Activated naive CD4-positive, alpha-beta T cell treated with anti-CD3 and anti-CD28 coated beads, Interleukin-2, amount 50 U/mL, for 24 hours (primary cell): ENCODE results near the gene FKBP9.
"Not testable (repeated sequence)": the region's sequence is repeated elsewhere in the genome, so short reads cannot be mapped to it uniquely, and the experiment has no call there.

Source experiments
- H3K27ac Mint-ChIP-seq: one replicate; pipeline ENCODE4 v1.8.0; 2021; ENCODE audit warnings: mild to moderate bottlenecking, mixed read lengths
- H3K27me3 Mint-ChIP-seq: one replicate; pipeline ENCODE4 v1.8.0; 2021; ENCODE audit warnings: mixed read lengths
- H3K36me3 Mint-ChIP-seq: one replicate; pipeline ENCODE4 v1.8.0; 2021; ENCODE audit warnings: mixed read lengths
- H3K4me1 Mint-ChIP-seq: one replicate; pipeline ENCODE4 v1.8.0; 2021; ENCODE audit warnings: mixed read lengths
- H3K4me3 Mint-ChIP-seq: one replicate; pipeline ENCODE4 v1.8.0; 2021; ENCODE audit warnings: mild to moderate bottlenecking, mixed read lengths
- H3K9me3 Mint-ChIP-seq: one replicate; pipeline ENCODE4 v1.8.0; 2021; ENCODE audit warnings: mixed read lengths

The FKBP9 gene

DNA sequence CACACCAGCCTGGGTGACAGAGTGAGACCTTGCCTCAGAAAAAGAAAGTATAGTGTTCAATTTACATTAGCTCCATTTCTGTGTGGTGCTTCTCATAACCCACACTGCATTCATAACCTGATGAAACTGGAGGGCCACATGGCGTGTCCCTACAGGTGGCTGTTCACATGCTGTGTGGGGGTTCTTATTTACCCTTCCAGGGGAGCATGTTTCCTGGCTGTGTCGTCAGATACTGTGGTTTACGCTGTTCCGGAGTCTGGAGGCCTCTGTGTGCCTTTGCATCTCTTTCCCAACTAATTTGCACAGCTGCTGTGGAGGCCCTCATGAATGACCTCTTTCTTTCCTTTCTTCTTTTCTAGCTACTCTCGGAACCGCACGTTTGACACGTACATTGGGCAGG, 30.9 kb downstream of the FKBP9 start:
- not testable (repeated sequence) for H3K9me3 Mint-ChIP-seq, H3K27ac Mint-ChIP-seq, H3K27me3 Mint-ChIP-seq, H3K4me3 Mint-ChIP-seq, H3K36me3 Mint-ChIP-seq
- peaks cover 15% of the 10 kb centered on the region for H3K4me1 Mint-ChIP-seq

DNA sequence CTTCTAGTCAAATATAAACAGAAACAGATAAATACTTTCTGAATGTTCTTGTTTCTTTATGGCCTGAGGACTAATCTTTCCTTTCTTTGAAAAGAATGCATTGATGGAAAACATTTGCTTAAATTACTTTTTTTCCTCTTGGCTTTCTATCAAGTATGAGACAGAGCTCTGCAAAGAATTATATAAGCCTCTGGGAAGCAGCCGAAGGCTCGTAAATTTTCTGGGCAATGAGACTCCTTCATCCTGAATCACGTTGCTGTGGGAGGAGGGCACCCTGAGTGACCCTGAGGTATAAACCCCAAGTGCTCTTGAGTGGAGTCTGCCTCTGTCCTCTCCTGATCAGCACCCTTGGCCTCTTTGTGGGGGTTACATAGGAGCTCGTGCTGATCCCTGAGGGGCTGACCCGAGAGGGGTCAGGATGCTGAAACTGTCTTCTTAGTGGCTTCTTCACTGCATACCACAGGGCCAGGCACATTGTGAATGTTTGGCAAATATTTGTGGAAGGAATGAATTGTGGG, 33.9 kb downstream of the FKBP9 start:
- H3K4me3 Mint-ChIP-seq, H3K9me3 Mint-ChIP-seq, H3K36me3 Mint-ChIP-seq, H3K27ac Mint-ChIP-seq: not testable (repeated sequence)
- Mint-ChIP-seq H3K27me3 (peaks cover 11% of the 10 kb centered on the region), H3K4me1 (peaks cover 18% of the 10 kb centered on the region)

- Mint-ChIP-seq H3K4me1 (peaks cover 18% of the 10 kb centered on the region), H3K27me3 (peaks cover 11% of the 10 kb centered on the region)
- H3K27ac Mint-ChIP-seq, H3K4me3 Mint-ChIP-seq, H3K9me3 Mint-ChIP-seq, H3K36me3 Mint-ChIP-seq: not testable (repeated sequence)
These were observed 34.9 kb downstream of the FKBP9 start for GRCh38 chr7:32991975-32992700.

GRCh38 chr7:32992750-32993149, 35.5 kb downstream of the FKBP9 start:
- H3K9me3 Mint-ChIP-seq, H3K36me3 Mint-ChIP-seq, H3K27ac Mint-ChIP-seq, H3K4me3 Mint-ChIP-seq: not testable (repeated sequence)
- Mint-ChIP-seq H3K27me3 (peaks cover 11% of the 10 kb centered on the region), H3K4me1 (peaks cover 18% of the 10 kb centered on the region)

DNA sequence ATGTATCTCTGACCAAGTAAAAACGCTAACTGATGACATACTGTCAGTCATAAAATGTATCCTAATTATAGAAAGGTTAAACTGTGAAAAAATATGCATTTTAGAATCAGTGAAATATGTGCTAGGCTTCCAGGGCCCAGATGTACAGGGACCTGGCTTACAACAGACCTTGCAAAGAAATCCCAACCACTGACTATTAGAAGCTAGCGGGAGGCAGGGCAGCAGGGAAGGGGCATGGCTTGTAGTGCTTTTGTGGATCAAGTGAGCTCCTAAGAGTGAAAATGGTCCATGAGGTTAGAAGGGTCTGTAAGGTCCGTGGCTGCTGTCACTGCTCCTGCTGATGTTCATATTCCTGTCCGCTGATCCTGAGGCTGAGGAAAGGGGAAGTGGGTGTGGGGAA, 40.7 kb downstream of the FKBP9 start:
- peaks cover 10% of the 10 kb centered on the region for H3K4me1 Mint-ChIP-seq
- not testable (repeated sequence) for H3K9me3 Mint-ChIP-seq, H3K27me3 Mint-ChIP-seq, H3K36me3 Mint-ChIP-seq, H3K4me3 Mint-ChIP-seq, H3K27ac Mint-ChIP-seq

- not testable (repeated sequence) for H3K9me3 Mint-ChIP-seq, H3K27ac Mint-ChIP-seq, H3K36me3 Mint-ChIP-seq, H3K27me3 Mint-ChIP-seq, H3K4me1 Mint-ChIP-seq
- peak overlapping the region; percentile 1 for H3K4me3 Mint-ChIP-seq
These were observed 41.3 kb downstream of the FKBP9 start for GRCh38 chr7:32998361-32999171.

GRCh38 chr7:32999380-32999779, 42.1 kb downstream of the FKBP9 start:
- not testable (repeated sequence) for H3K27me3 Mint-ChIP-seq, H3K4me1 Mint-ChIP-seq, H3K4me3 Mint-ChIP-seq, H3K9me3 Mint-ChIP-seq, H3K27ac Mint-ChIP-seq, H3K36me3 Mint-ChIP-seq

DNA sequence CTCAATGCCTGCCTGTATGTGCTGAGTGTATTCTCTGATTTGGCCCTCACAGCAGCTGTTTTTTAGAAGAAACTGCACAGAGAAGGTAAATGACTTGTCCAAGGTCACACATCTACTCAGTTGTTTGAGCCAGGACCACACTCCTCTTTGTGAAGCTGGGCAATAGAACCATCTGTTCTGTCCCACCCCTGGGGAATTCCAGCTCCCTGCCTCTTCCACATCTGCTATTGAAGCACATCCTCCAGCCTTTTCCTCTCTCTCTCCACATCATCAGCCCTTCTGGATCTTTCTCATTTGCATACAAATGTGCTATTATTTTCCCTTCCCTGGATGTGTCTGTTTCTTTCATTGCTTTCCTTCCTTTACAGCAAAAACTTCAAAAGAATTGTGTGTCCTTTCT, 45.9 kb downstream of the FKBP9 start:
- not testable (repeated sequence) for H3K27ac Mint-ChIP-seq, H3K9me3 Mint-ChIP-seq, H3K4me3 Mint-ChIP-seq, H3K36me3 Mint-ChIP-seq, H3K4me1 Mint-ChIP-seq, H3K27me3 Mint-ChIP-seq

DNA sequence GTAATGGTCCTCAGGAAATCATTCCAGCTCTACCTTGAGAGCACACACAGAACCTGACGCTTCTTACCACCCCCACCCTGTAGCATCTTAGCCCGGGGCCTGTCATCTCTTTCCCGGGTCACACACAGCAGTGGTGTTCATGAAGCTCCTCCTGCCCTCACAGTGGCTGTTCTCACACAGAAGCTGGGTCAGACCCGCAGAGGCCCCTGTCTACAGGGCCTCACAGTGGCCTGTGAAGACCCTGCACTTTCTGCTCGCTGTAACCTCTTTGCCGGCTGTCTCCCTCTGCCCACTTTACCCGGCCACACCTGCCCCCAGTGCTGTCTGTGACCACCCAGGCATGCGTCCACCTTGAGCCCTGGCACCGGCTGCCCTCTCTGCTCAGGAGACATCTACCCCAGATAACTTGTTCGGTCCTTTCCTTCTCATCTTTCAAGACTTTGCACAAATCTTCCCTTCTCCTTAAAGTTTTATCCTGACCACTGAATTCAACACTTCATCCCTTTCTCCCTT, 46.9 kb downstream of the FKBP9 start:
- not testable (repeated sequence) for H3K4me3 Mint-ChIP-seq, H3K36me3 Mint-ChIP-seq, H3K27me3 Mint-ChIP-seq, H3K4me1 Mint-ChIP-seq, H3K9me3 Mint-ChIP-seq
- H3K27ac Mint-ChIP-seq, result peak overlapping the region; percentile 8

DNA sequence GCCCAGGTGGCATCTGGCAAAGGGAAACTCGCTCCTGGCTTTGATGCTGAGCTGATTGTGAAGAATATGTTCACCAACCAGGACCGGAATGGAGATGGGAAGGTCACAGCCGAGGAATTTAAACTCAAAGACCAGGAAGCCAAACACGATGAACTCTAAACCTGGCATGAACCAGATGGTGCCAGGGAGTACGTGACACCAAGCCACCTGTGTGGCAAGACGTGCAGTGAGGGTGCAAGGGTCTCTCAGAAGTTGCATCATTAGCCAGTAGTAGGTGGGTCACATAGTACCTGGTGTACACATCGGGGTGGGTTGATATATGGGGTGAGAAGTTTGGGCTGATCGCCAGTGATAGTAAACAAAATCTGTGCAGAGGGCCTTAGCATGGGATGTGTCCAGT, 48.0 kb downstream of the FKBP9 start:
- H3K4me3 Mint-ChIP-seq, H3K27ac Mint-ChIP-seq, H3K27me3 Mint-ChIP-seq, H3K9me3 Mint-ChIP-seq, H3K36me3 Mint-ChIP-seq, H3K4me1 Mint-ChIP-seq: not testable (repeated sequence)

- not testable (repeated sequence) for H3K9me3 Mint-ChIP-seq, H3K4me3 Mint-ChIP-seq, H3K36me3 Mint-ChIP-seq, H3K27ac Mint-ChIP-seq, H3K27me3 Mint-ChIP-seq, H3K4me1 Mint-ChIP-seq
These were observed 48.5 kb downstream of the FKBP9 start for GRCh38 chr7:33005690-33006089.

DNA sequence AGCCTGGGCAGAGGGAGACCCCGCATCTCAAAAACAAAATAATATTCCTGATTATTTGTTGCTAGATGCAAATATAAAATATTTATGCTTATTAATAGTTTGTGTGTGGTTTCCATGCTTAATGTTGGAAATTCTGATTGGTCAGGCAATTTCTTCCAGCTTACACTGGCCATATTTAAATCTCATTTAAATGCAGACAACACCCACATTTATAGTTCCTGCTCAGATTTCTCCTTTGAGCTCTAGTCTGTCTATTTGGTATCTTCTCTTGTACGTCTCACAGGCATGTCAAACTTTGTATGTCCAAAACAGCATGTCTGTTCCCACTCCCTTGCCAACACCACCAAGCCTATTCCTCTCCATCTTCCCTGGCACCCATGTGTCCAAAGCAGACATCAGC, 52.5 kb downstream of the FKBP9 start:
- Mint-ChIP-seq H3K4me1 (no peaks in the 10 kb centered on the region), H3K27me3 (no peaks in the 10 kb centered on the region), H3K9me3 (no peaks in the 10 kb centered on the region), H3K27ac (no peak overlapping the region), H3K4me3 (no peak overlapping the region), H3K36me3 (peaks cover 16% of the 10 kb centered on the region)

GRCh38 chr7:33012364-33012763, 55.1 kb downstream of the FKBP9 start:
- no peaks in the 10 kb centered on the region for H3K27me3 Mint-ChIP-seq
- H3K4me3 Mint-ChIP-seq, result no peak overlapping the region
- no peak overlapping the region for H3K27ac Mint-ChIP-seq
- H3K36me3 Mint-ChIP-seq, result peaks cover 20% of the 10 kb centered on the region
- H3K4me1 Mint-ChIP-seq, result no peaks in the 10 kb centered on the region
- no peaks in the 10 kb centered on the region for H3K9me3 Mint-ChIP-seq

- peaks cover 12% of the 10 kb centered on the region for H3K36me3 Mint-ChIP-seq
- no peak overlapping the region for H3K27ac Mint-ChIP-seq
- no peaks in the 10 kb centered on the region for H3K4me1 Mint-ChIP-seq
These were observed 67.0 kb downstream of the FKBP9 start for GRCh38 chr7:33024189-33024757.

GRCh38 chr7:33035776-33036175, 78.5 kb downstream of the FKBP9 start:
- no peaks in the 10 kb centered on the region for H3K27me3 Mint-ChIP-seq
- H3K36me3 Mint-ChIP-seq, result peaks cover 4% of the 10 kb centered on the region
- H3K9me3 Mint-ChIP-seq, result no peaks in the 10 kb centered on the region
- no peak overlapping the region for H3K4me3 Mint-ChIP-seq
- H3K4me1 Mint-ChIP-seq, result peaks cover 58% of the 10 kb centered on the region
- H3K27ac Mint-ChIP-seq, result no peak overlapping the region

More at GRCh38 chr7:33024189-33024757, 67.0 kb downstream of the FKBP9 start:
- Mint-ChIP-seq H3K4me3 (no peak overlapping the region), H3K27me3 (no peaks in the 10 kb centered on the region), H3K9me3 (no peaks in the 10 kb centered on the region)

DNA sequence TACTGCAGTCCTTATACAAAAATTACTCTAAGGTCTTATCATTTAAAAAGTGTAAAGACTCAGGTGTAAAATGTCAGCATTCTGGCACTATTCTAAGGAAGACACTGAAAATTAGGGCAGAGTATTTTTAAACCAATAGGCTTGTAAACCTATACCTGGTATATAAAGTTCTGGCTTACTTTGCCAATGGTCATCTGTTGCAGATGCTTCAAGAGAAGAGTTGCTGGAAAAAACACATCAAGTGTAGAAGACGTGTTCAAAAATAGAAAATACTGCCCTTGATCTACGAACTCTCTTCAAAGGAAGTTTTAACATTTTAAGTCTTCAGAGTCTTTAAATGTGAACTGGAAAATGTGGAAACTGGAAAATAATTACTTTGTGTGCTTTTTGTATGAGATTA, 81.4 kb downstream of the FKBP9 start:
- Mint-ChIP-seq H3K4me1 (peaks cover 68% of the 10 kb centered on the region), H3K27ac (peak overlapping the region; percentile 69), H3K9me3 (no peaks in the 10 kb centered on the region), H3K4me3 (peak overlapping the region; percentile 88), H3K27me3 (no peaks in the 10 kb centered on the region), H3K36me3 (peaks cover 2% of the 10 kb centered on the region)
